HEK293 (cell line): ENCODE measurements around the gene EAF2.
A peak's percentile ranks its signal among the peaks of the same experiment; 100 is the strongest.

Experiments
- CTCF ChIA-PET: fragments of 350-600 bp; formaldehyde crosslinking; extraction: SDS; loops from one replicate; lab custom pipeline; 2021; ENCODE audit warnings: antibody characterized with exemption; lab: Yijun Ruan, JAX
- POLR2A ChIA-PET: fragments of 300-600 bp; formaldehyde crosslinking; extraction: SDS; loops from one replicate; lab custom pipeline; 2020; ENCODE audit warnings: antibody characterized with exemption, inconsistent platforms; lab: Yijun Ruan, JAX
- H3K27ac ChIP-seq: fragments of 200-500 bp; sonication (Bioruptor generic); 2 replicates; pipeline ENCODE4 v1.5.1; 2014; ENCODE audit warnings: low read depth, low read length, control low read depth, inconsistent platforms; ENCODE audit errors: extremely low read depth
- H3K36me3 ChIP-seq, 2 experiments: fragments of 200-500 bp in 1 of 2; sonication (Bioruptor generic) in 1 of 2; 1 replicate in 1 of 2; 2 replicates in 1 of 2; pipeline ENCODE4 v1.5.1; 2014 to 2017; ENCODE audit warnings: inconsistent platforms in 2 of 2, low read length in 2 of 2; ENCODE audit not compliant: control insufficient read depth in 2 of 2, insufficient read depth in 1 of 2
- H3K4me1 ChIP-seq: fragments of 200-500 bp; sonication (Bioruptor generic); 2 replicates; pipeline ENCODE4 v1.5.1; 2014; ENCODE audit warnings: mild to moderate bottlenecking, low read length, inconsistent platforms; ENCODE audit not compliant: control insufficient read depth, insufficient read depth
- H3K4me3 ChIP-seq: 2 replicates; pipeline ENCODE4 v1.5.1; 2011; ENCODE audit warnings: low read depth, mild to moderate bottlenecking, control low read depth, low read length, moderate library complexity
- H3K9me3 ChIP-seq: fragments of 200-500 bp; sonication (Bioruptor generic); 2 replicates; pipeline ENCODE4 v1.5.1; 2014; ENCODE audit warnings: low read depth, low read length, inconsistent platforms; ENCODE audit not compliant: control insufficient read depth, insufficient read depth
- OSR2 ChIP-seq: fragments of 450-650 bp; formaldehyde crosslinking; IDR thresholded peaks from 2 replicates; pipeline ENCODE4 v1.5.1; 2016; ENCODE audit warnings: missing biosample characterization, missing genetic modification characterization
- PATZ1 ChIP-seq: fragments of 450-650 bp; formaldehyde crosslinking; IDR thresholded peaks from 2 replicates; pipeline ENCODE4 v1.5.1; 2016; ENCODE audit warnings: missing biosample characterization, missing genetic modification characterization
- PRDM1 ChIP-seq: fragments of 450-650 bp; formaldehyde crosslinking; IDR thresholded peaks from 2 replicates; pipeline ENCODE4; 2016; ENCODE audit warnings: missing biosample characterization, missing genetic modification characterization
- PRDM10 ChIP-seq: fragments of 450-650 bp; formaldehyde crosslinking; IDR thresholded peaks from 2 replicates; pipeline ENCODE4 v1.5.1; 2016; ENCODE audit warnings: missing biosample characterization, missing genetic modification characterization
- REST ChIP-seq: fragments of 450-650 bp; formaldehyde crosslinking; IDR thresholded peaks from 2 replicates; pipeline ENCODE4 v1.5.1; 2016; ENCODE audit warnings: missing biosample characterization, missing genetic modification characterization
- SCRT1 ChIP-seq: fragments of 450-650 bp; formaldehyde crosslinking; IDR thresholded peaks from 2 replicates; pipeline ENCODE4 v1.5.1; 2016; ENCODE audit warnings: missing biosample characterization, missing genetic modification characterization, borderline replicate concordance
- SCRT2 ChIP-seq: fragments of 450-650 bp; formaldehyde crosslinking; IDR thresholded peaks from 2 replicates; pipeline ENCODE4 v1.5.1; 2016; ENCODE audit warnings: missing biosample characterization, missing genetic modification characterization
- ZBTB20 ChIP-seq: fragments of 450-650 bp; formaldehyde crosslinking; IDR thresholded peaks from 2 replicates; pipeline ENCODE4 v1.5.1; 2016; ENCODE audit warnings: missing biosample characterization, missing genetic modification characterization
- ZBTB48 ChIP-seq: fragments of 450-650 bp; formaldehyde crosslinking; IDR thresholded peaks from 2 replicates; pipeline ENCODE4 v1.5.1; 2016; ENCODE audit warnings: missing biosample characterization, missing genetic modification characterization
- ZNF18 ChIP-seq: fragments of 450-650 bp; formaldehyde crosslinking; IDR thresholded peaks from 2 replicates; pipeline ENCODE4 v1.5.1; 2016; ENCODE audit warnings: missing biosample characterization, missing genetic modification characterization
- ZNF335 ChIP-seq: fragments of 450-650 bp; formaldehyde crosslinking; conservative IDR thresholded peaks from 2 replicates; pipeline ENCODE4 v1.5.1; 2016; ENCODE audit warnings: missing biosample characterization, missing genetic modification characterization
- ZNF341 ChIP-seq: fragments of 450-650 bp; formaldehyde crosslinking; IDR thresholded peaks from 2 replicates; pipeline ENCODE4; 2016; ENCODE audit warnings: low read depth, missing biosample characterization, missing genetic modification characterization
- ZNF391 ChIP-seq: fragments of 450-650 bp; formaldehyde crosslinking; IDR thresholded peaks from 2 replicates; pipeline ENCODE4 v1.5.1; 2016; ENCODE audit warnings: low read depth, missing biosample characterization, missing genetic modification characterization, borderline replicate concordance
- ZNF398 ChIP-seq: fragments of 450-650 bp; formaldehyde crosslinking; IDR thresholded peaks from 2 replicates; pipeline ENCODE4 v1.5.1; 2017; ENCODE audit warnings: missing biosample characterization, missing genetic modification characterization
- ZNF501 ChIP-seq: fragments of 450-650 bp; formaldehyde crosslinking; IDR thresholded peaks from 2 replicates; pipeline ENCODE4 v1.5.1; 2016; ENCODE audit warnings: missing biosample characterization, missing genetic modification characterization
- ZNF571 ChIP-seq: fragments of 450-650 bp; formaldehyde crosslinking; IDR thresholded peaks from 2 replicates; pipeline ENCODE4 v1.5.0; 2017; ENCODE audit warnings: missing biosample characterization, missing genetic modification characterization
- ZNF791 ChIP-seq: fragments of 450-650 bp; formaldehyde crosslinking; IDR thresholded peaks from 2 replicates; pipeline ENCODE4 v1.5.1; 2016; ENCODE audit warnings: missing biosample characterization, missing genetic modification characterization

Gene EAF2

GRCh38 chr3:121834157-121834670, 795 bp upstream of the EAF2 start:
- peaks cover 5 to 43% of the 10 kb centered on the region in 2 experiments; a peak in 2 of 3 replicates for H3K36me3 ChIP-seq
- no peaks in the 10 kb centered on the region for H3K4me1 ChIP-seq
- peak; percentile 39; the same call in 1 of the 2 replicates for TF ChIP-seq SCRT1
- TF ChIP-seq ZNF18 (tag by site-specific recombination) = no peak
- no peak for TF ChIP-seq ZNF571 (tag by site-specific recombination)
- peak; percentile 97 for TF ChIP-seq SCRT2 (tag by site-specific recombination)
- peak; percentile 64; the same call in 1 of the 2 replicates for TF ChIP-seq ZNF335 (tag by site-specific recombination)
- TF ChIP-seq PRDM1 (tag by site-specific recombination) = 0 out of 2 replicates have a peak, but pooled peaks have one; percentile 30
- TF ChIP-seq ZNF391 = no peak
- TF ChIP-seq ZNF341 = peak; percentile 25; the same call in 1 of the 2 replicates
- ChIA-PET POLR2A (interaction anchor here (1.4 kb wide), 1 partner anchor 8 kb away, joined by 4 read pairs; no protein-coding TSS in a partner anchor), CTCF (interaction anchor here (0.6 to 0.7 kb wide), 2 partner anchors 16 to 201 kb away, joined by 3 to 4 read pairs; no protein-coding TSS in a partner anchor)
- peak overlapping the region; percentile 67 for H3K4me3 ChIP-seq
- H3K27ac ChIP-seq = peak overlapping the region; percentile 63
- no peaks in the 10 kb centered on the region for H3K9me3 ChIP-seq

GRCh38 chr3:121835465-121835801, 424 bp downstream of the EAF2 start:
- ChIA-PET POLR2A (interaction anchor here (0.6 to 1.4 kb wide), 4 partner anchors 10 to 266 kb away, joined by 3 to 4 read pairs (median 3); no protein-coding TSS in a partner anchor), CTCF (no interaction called here)
- peak; percentile 46 for TF ChIP-seq PRDM1 (tag by site-specific recombination)
- TF ChIP-seq SCRT2 (tag by site-specific recombination) = peak; percentile 62
- peak; percentile 3; the same call in 1 of the 2 replicates for TF ChIP-seq ZNF501 (tag by site-specific recombination)
- TF ChIP-seq ZNF391 = no peak
- peak; percentile 65; the same call in 1 of the 2 replicates for TF ChIP-seq ZBTB48 (tag by site-specific recombination)
- TF ChIP-seq ZNF335 (tag by site-specific recombination) = peak; percentile 35
- TF ChIP-seq ZBTB20 (tag by site-specific recombination) = peak; percentile 31
- TF ChIP-seq SCRT1 = no peak
- no peak for TF ChIP-seq ZNF791 (tag by site-specific recombination)
- TF ChIP-seq PATZ1 = peak; percentile 16; the same call in 1 of the 2 replicates
- peak; percentile 64 for TF ChIP-seq PRDM10 (tag by site-specific recombination)
- no peak for TF ChIP-seq OSR2 (tag by site-specific recombination)
- TF ChIP-seq REST (tag by site-specific recombination) = peak; percentile 55; the same call in 1 of the 2 replicates
- TF ChIP-seq ZNF398 = peak; percentile 42; the same call in 1 of the 2 replicates
- H3K9me3 ChIP-seq = no peaks in the 10 kb centered on the region
- peaks cover 5 to 36% of the 10 kb centered on the region in 2 experiments; a peak in 2 of 3 replicates for H3K36me3 ChIP-seq
- H3K4me3 ChIP-seq = peak overlapping the region; percentile 67
- peak overlapping the region; percentile 27; the same call in 1 of the 2 replicates for H3K27ac ChIP-seq
- H3K4me1 ChIP-seq = no peaks in the 10 kb centered on the region
